Testis (tissue), 3 donors: Measurements from ENCODE around the gene ST3GAL2. TPM values are rescaled to one million over a fixed set of nuclear protein-coding genes. Genes with fewer than 3 reads are reported as not detected.

Experiments used
- DNase-seq: peaks from one replicate; pipeline ENCODE4 v3.0.0-alpha.2; 2019
- H3K27ac ChIP-seq, 2 donors: fragments of 200-600 bp; sonication (generic); one replicate each; pipeline ENCODE4 v1.5.1; 2019
- H3K27me3 ChIP-seq: fragments of 200-600 bp; sonication (generic); one replicate; pipeline ENCODE4 v1.5.1; 2019
- H3K36me3 ChIP-seq: fragments of 200-600 bp; sonication (generic); one replicate; pipeline ENCODE4 v1.5.1; 2017; ENCODE audit warnings: low read depth; ENCODE audit errors: missing control alignments
- H3K4me1 ChIP-seq: fragments of 200-600 bp; sonication (generic); one replicate; pipeline ENCODE4 v1.5.1; 2019
- H3K4me3 ChIP-seq, 2 donors: fragments of 200-600 bp; sonication (generic); one replicate each; pipeline ENCODE4 v1.5.1; 2017 to 2019
- H3K9me3 ChIP-seq: fragments of 200-600 bp; sonication (generic); one replicate; pipeline ENCODE4 v1.5.1; 2017
- POLR2A ChIP-seq: fragments of 450-650 bp; IDR thresholded peaks from one replicate; pipeline ENCODE4 v1.6.1; 2017; ENCODE audit warnings: antibody characterized with exemption, mild to moderate bottlenecking, moderate library complexity
- WGBS, 2 donors: methylation state at CpG; one replicate each; pipeline ENCODE4 v1.1.5; 2018; 5-methylcytosine and 5-hydroxymethylcytosine counted together
- intact Hi-C: fragments of 100-400 bp; cut with DNase I; formaldehyde crosslinking; loops from one replicate; pipeline ENCODE4 v1.15.1; 2023; ENCODE audit warnings: low total_unique reads
- polyA plus RNA-seq: library from polyadenylated mRNA; stranded (reverse); fragments of 350-450 nt; fragmentation: Illumina TruSeq; extraction: RNeasy Lipid Tissue Mini Kit (QIAGEN cat#74804); gene quantifications from one replicate; pipeline ENCODE4 v1.2.3, GENCODE V29; 2014; ENCODE audit warnings: low read depth, low replicate concordance; ENCODE audit not compliant: insufficient read depth
- total RNA-seq, 2 donors: library from RNA; depleted of rRNA; stranded (reverse); fragments of >200 nt; gene quantifications; one replicate each; pipeline ENCODE4 v1.2.3, GENCODE V29; 2016
- TF ChIP-seq, protein P1 (sequence below), 3 experiments: fragments of 450-650 bp in 2 of 3; fragments of 200-600 bp in 1 of 3; sonication (generic) in 1 of 3; IDR thresholded peaks; one replicate each; pipeline ENCODE4 v1.5.1; 2016 to 2019; ENCODE audit warnings: antibody characterized with exemption in 3 of 3, mild to moderate bottlenecking in 2 of 3, moderate library complexity in 1 of 3

The ST3GAL2 gene
- total and polyA plus RNA-seq, 3 donors from 2014 or later, result 20.2 to 46.2 (median 32.5) TPM

DNA sequence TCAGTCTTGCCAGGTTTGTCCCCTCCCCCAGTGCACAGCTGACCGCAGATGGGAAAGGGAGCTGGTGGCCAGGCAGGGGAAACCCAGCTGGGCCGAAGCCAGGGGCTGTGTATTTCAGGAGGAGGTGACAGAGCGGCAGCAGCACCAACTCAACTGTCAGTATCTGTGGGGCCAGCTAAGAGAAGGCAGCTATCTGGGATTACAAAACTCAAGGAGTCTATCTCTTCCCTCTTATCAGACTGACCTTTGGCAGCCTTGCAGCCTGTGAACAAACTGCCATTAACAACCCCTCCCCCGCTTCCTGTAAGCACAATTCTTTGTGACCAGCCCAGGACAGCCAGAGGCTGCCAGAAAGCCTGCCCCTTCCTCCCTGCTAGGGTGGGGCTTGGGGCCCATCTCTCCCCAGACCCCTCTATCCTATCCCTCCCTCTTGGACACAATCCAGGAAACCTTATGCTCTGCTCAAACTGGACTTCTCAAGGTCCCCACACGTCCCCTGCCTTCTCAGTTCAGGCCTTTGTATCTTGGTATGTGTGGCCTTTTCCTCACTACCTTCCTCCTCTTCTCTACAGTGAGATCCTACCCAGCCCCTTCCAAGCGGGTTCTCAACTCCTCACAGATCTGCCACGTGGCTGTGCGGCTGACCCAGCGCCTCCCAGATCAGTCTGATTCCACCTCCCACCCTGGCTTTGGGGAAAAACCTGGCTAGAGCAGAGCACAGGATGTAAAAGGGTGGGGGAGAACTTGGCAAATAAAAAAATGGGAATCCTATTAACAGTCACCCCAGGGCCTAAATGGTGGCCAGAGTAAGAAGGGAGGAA lies 10.5 kb downstream of the ST3GAL2 start:
- TF ChIP-seq, protein P1, sequence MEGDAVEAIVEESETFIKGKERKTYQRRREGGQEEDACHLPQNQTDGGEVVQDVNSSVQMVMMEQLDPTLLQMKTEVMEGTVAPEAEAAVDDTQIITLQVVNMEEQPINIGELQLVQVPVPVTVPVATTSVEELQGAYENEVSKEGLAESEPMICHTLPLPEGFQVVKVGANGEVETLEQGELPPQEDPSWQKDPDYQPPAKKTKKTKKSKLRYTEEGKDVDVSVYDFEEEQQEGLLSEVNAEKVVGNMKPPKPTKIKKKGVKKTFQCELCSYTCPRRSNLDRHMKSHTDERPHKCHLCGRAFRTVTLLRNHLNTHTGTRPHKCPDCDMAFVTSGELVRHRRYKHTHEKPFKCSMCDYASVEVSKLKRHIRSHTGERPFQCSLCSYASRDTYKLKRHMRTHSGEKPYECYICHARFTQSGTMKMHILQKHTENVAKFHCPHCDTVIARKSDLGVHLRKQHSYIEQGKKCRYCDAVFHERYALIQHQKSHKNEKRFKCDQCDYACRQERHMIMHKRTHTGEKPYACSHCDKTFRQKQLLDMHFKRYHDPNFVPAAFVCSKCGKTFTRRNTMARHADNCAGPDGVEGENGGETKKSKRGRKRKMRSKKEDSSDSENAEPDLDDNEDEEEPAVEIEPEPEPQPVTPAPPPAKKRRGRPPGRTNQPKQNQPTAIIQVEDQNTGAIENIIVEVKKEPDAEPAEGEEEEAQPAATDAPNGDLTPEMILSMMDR (IDR thresholded peaks at IDR 0.05), result no peak
- no peak for TF ChIP-seq POLR2A
- Histone ChIP-seq H3K4me1 (peaks cover 55% of the 10 kb centered on the region), H3K27me3 (no peaks in the 10 kb centered on the region), H3K36me3 (no peaks in the 10 kb centered on the region), H3K4me3 (no peak overlapping the region), H3K27ac (peak overlapping the region; percentile 73), H3K9me3 (no peaks in the 10 kb centered on the region)
- intact Hi-C loops, result no loop called here
- 24 to 30% methylated on average over 8 to 9 of the region's 9 CpGs for WGBS, 2 donors
- peak; percentile 97 for DNase-seq

DNA sequence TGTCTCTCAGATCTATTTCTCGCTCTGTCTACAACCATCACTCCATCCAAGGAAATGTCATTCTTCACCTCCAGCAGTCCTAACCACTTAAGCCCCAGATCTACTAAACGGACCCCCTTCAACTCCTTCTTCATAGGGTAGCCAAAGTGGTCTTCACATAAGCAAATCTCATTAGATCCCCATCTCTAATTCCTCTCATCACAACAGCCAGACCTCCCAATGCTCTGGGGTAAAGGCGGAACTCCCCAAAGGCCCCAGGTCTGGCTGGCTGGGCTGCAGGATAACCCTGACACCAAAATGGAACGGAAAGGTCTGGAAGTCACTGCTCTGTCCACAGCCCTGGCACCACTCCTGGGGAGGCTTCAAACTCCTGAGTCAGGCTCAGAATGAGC lies 11.1 kb downstream of the ST3GAL2 start:
- H3K4me1 ChIP-seq, result peaks cover 49% of the 10 kb centered on the region
- H3K27me3 ChIP-seq, result no peaks in the 10 kb centered on the region
- 46 to 56% methylated on average over 4 of the region's 4 CpGs for WGBS, 2 donors
- H3K9me3 ChIP-seq, result no peaks in the 10 kb centered on the region
- intact Hi-C loops, result no loop called here
- no peak for DNase-seq
- TF ChIP-seq POLR2A, result no peak
- TF ChIP-seq, protein P1 (IDR thresholded peaks at IDR 0.05), result no peak
- no peak overlapping the region for H3K4me3 ChIP-seq
- peak overlapping the region; percentile 26 to 73 for H3K27ac ChIP-seq
- no peaks in the 10 kb centered on the region for H3K36me3 ChIP-seq

- H3K27ac ChIP-seq, result no peak overlapping the region
- no peak overlapping the region for H3K4me3 ChIP-seq
- H3K4me1 ChIP-seq, result peaks cover 32% of the 10 kb centered on the region
- no peaks in the 10 kb centered on the region for H3K27me3 ChIP-seq
- no peaks in the 10 kb centered on the region for H3K9me3 ChIP-seq
- no peak for DNase-seq
- intact Hi-C loops, result no loop called here
- TF ChIP-seq POLR2A, result no peak
- TF ChIP-seq, protein P1 (IDR thresholded peaks at IDR 0.05), result no peak
- WGBS, 2 donors, result 81 to 88% methylated on average over 4 of the region's 4 CpGs
- no peaks in the 10 kb centered on the region for H3K36me3 ChIP-seq
Observed at GRCh38 chr16:70422543-70422942, 16.4 kb downstream of the ST3GAL2 start.

GRCh38 chr16:70421473-70422311 lies 17.2 kb downstream of the ST3GAL2 start:
- Histone ChIP-seq H3K4me1 (peaks cover 31% of the 10 kb centered on the region), H3K36me3 (no peaks in the 10 kb centered on the region), H3K27me3 (no peaks in the 10 kb centered on the region), H3K4me3 (no peak overlapping the region), H3K27ac (no peak overlapping the region), H3K9me3 (no peaks in the 10 kb centered on the region)
- no peak for DNase-seq
- WGBS, 2 donors, result 89 to 92% methylated on average over 10 to 11 of the region's 11 CpGs
- intact Hi-C loops, result no loop called here
- TF ChIP-seq POLR2A, result no peak
- TF ChIP-seq, protein P1 (IDR thresholded peaks at IDR 0.05), result no peak
